Measurements from ENCODE around the gene NPHP1. TPM values are rescaled to one million over a fixed set of nuclear protein-coding genes. Genes with fewer than 3 reads are reported as not detected.

Gene NPHP1
- total and polyA plus RNA-seq, 2 donors (not counting 3 experiments of a cell fraction or from before 2014, with no cell fraction given), result 2.3 to 5.9 TPM

DNA sequence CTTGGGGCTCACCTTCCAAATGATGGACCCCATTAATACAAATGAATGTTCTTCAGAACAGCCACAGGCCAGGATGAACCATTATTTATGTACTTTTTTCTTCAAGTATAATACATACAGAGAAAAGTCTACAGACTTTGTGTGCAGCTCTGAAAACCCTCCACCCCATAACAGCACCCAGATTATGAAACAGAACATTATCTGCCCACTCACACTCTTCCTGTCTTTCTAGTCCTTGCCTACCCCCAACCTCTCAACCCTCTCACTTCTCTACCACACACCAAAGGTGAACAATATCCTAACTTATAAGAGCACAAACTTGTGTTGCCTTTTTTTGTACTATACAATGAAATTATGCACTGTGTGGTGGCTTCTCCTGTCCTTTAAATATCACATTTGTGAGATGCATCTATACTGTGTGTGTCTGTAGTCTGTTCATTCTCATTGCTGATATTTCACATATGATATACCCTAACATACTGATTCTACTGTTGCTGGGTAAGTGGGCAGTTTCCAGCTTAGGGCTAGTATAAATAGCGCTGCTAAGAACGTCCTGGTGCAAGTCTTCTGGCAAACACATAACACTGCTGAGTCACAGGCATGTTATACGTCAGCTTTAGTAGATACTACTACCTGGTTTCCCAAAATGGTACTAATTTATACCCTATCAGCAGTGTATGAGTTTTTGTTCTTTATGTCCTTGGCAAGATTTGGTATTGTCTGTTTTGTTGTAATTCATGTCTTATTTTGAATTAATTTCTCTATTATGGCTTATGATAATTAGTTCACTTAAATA is 1.0 kb upstream of the NPHP1 start:
- Histone ChIP-seq H3K9me1 (replicated peaks; ENCODE audit: control insufficient read depth, extremely low read depth, insufficient read depth, low read length) (no peaks in the 10 kb centered on the region), H4K20me1 (replicated peaks; ENCODE audit: control insufficient read depth, extremely low read depth, insufficient read depth, low read length) (no peaks in the 10 kb centered on the region), H2AFZ (ENCODE audit: low read depth, low read length) (peak overlapping the region; percentile 98), H3K79me2 (ENCODE audit: control insufficient read depth, insufficient read depth, low read length) (no peaks in the 10 kb centered on the region), H3K4me1 (ENCODE audit: control insufficient read depth, extremely low read depth, insufficient read depth, low read length) (peaks cover 12% of the 10 kb centered on the region), H3K27me3 (ENCODE audit: control insufficient read depth in 2 of 2, insufficient read depth in 2 of 2, low read length in 2 of 2) (no peaks in the 10 kb centered on the region), H3K9ac (replicated peaks; ENCODE audit: extremely low read depth, insufficient read depth, low read length) (no peak overlapping the region), H3K27ac (ENCODE audit: insufficient read depth, low read depth, low read length) (no peak overlapping the region), H3K4me2 (ENCODE audit: insufficient read depth, low read length) (peak overlapping the region; percentile 98), H3K36me3 (ENCODE audit: control insufficient read depth in 2 of 2, extremely low read depth in 1 of 2, insufficient read depth in 2 of 2, low read length in 2 of 2) (peaks cover 2 to 7% of the 10 kb centered on the region in 2 experiments), H3K4me3 (replicated peaks in 1 of 3; ENCODE audit: insufficient read depth in 1 of 3, low read depth in 1 of 3, low read length in 3 of 3) (no peak overlapping the region), H3K9me3 (replicated peaks; ENCODE audit: control insufficient read depth, insufficient read depth, low read length) (no peaks in the 10 kb centered on the region)
- FAIRE-seq, result no peak
- DNase-seq (ENCODE audit: low read depth, low spot score), result no peak
- intact Hi-C loops (cut with micrococcal nuclease) (no loop called here), dilution Hi-C loops (cut with MboI; ENCODE audit: extremely low pct_ligation_motif_present, low sequenced_read_pairs) (no loop called here)
- ChIA-PET CTCF (interaction anchor here (1.4 kb wide), 1 partner anchor 9 kb away, joined by 3 read pairs; no protein-coding TSS in a partner anchor), POLR2A (no interaction called here)
- TF ChIP-seq FOS (IDR thresholded peaks at IDR 0.05; ENCODE audit: borderline replicate concordance, insufficient read depth, low read length) (no peak), JUN (IDR thresholded peaks at IDR 0.05; ENCODE audit: borderline replicate concordance, insufficient read depth, insufficient read length, low read depth) (no peak), POLR2AphosphoS5 (IDR thresholded peaks at IDR 0.05; ENCODE audit: insufficient read depth, low read depth, low read length) (no peak), CTCF (IDR thresholded peaks at IDR 0.05; ENCODE audit: extremely low read depth in 1 of 2, insufficient read depth in 1 of 2, low read depth in 1 of 2, low read length in 2 of 2) (no peak), GATA2 (IDR thresholded peaks at IDR 0.05; ENCODE audit: insufficient read depth, insufficient read length, low read depth, low read length) (no peak), MYC (IDR thresholded peaks at IDR 0.05; ENCODE audit: low read depth, low read length) (no peak), POLR2A (IDR thresholded peaks at IDR 0.05; ENCODE audit: low read depth, low read length) (no peak), EZH2 (IDR thresholded peaks at IDR 0.05; ENCODE audit: borderline replicate concordance, low read depth, low read length, severe bottlenecking) (no peak), MAX (IDR thresholded peaks at IDR 0.05; ENCODE audit: insufficient read depth, insufficient read length) (no peak)
- BruUV-seq (replicated peaks), result no TSS peak
